Endothelial cell of umbilical vein (primary cell): ENCODE measurements around the gene C10orf143. TPM values are rescaled to one million over a fixed set of nuclear protein-coding genes. Genes with fewer than 3 reads are reported as not detected.

Experiments
- BruUV-seq: library from RNA; stranded (reverse); fragments of 400-500 nt; replicated peaks from 2 replicates; lab custom pipeline; 2021; lab: Mats Ljungman, UMichigan
- CTCF ChIA-PET: fragments of 300-600, 350-600 bp; sonication (Branson Sonifier 250); formaldehyde crosslinking; loops from one replicate; lab custom pipeline; 2021; ENCODE audit warnings: antibody characterized with exemption, inconsistent platforms; lab: Charles Lee
- POLR2A ChIA-PET: fragments of 300-600, 350-600 bp; sonication (Branson Sonifier 250); formaldehyde crosslinking; loops from one replicate; lab custom pipeline; 2021; ENCODE audit warnings: antibody characterized with exemption, inconsistent platforms; lab: Charles Lee
- DNase-seq: peaks from one replicate; pipeline ENCODE4 v3.0.0-alpha.2; 2011; ENCODE audit warnings: low read depth, low spot score
- FAIRE-seq: peaks from 2 replicates; lab custom pipeline; 2011; peaks lifted over from hg19 to GRCh38; lab: Jason Lieb, UNC
- H2AFZ ChIP-seq: 2 replicates; pipeline ENCODE4 v1.6.0; 2012; ENCODE audit warnings: low read depth, low read length, control low read depth, inconsistent platforms
- H3K27ac ChIP-seq: 2 replicates; pipeline ENCODE4 v1.5.1; 2011; ENCODE audit warnings: low read depth, mild to moderate bottlenecking, control low read depth, low read length, moderate library complexity; ENCODE audit not compliant: insufficient read depth
- H3K27me3 ChIP-seq, 2 experiments: 2 replicates each; pipeline versions ENCODE4 v1.6.0 to v1.6.1; 2011; ENCODE audit warnings: low read length in 2 of 2, mixed read lengths in 1 of 2; ENCODE audit not compliant: control insufficient read depth in 2 of 2, insufficient read depth in 2 of 2
- H3K36me3 ChIP-seq, 2 experiments: 2 replicates in 1 of 2; 3 replicates in 1 of 2; pipeline ENCODE4 v1.5.1; 2011; ENCODE audit warnings: low read length in 2 of 2, mild to moderate bottlenecking in 1 of 2, moderate library complexity in 1 of 2; ENCODE audit not compliant: control insufficient read depth in 2 of 2, insufficient read depth in 2 of 2; ENCODE audit errors: extremely low read depth in 1 of 2
- H3K4me1 ChIP-seq: 3 replicates; pipeline ENCODE4 v1.5.1; 2011; ENCODE audit warnings: mild to moderate bottlenecking, low read length; ENCODE audit not compliant: control insufficient read depth, insufficient read depth; ENCODE audit errors: extremely low read depth
- H3K4me2 ChIP-seq: 2 replicates; pipeline ENCODE4 v1.6.1; 2011; ENCODE audit warnings: low read length, control low read depth, mixed read lengths; ENCODE audit not compliant: insufficient read depth
- H3K4me3 ChIP-seq, 3 experiments: fragments of 200-600 bp in 1 of 3; sonication (generic), shearing (Covaris generic) in 1 of 3; replicated peaks in 1 of 3; 2 replicates each; pipeline ENCODE4 v1.5.1; 2011 to 2016; ENCODE audit warnings: control low read depth in 3 of 3, low read length in 3 of 3, mild to moderate bottlenecking in 2 of 3, inconsistent platforms in 1 of 3, low read depth in 1 of 3, moderate library complexity in 1 of 3; ENCODE audit not compliant: insufficient read depth in 1 of 3
- H3K79me2 ChIP-seq: 2 replicates; pipeline ENCODE4 v1.6.0; 2012; ENCODE audit warnings: low read length, inconsistent platforms; ENCODE audit not compliant: control insufficient read depth, insufficient read depth
- H3K9ac ChIP-seq: replicated peaks from 2 replicates; pipeline ENCODE3; 2011; ENCODE audit warnings: low read length, control low read depth; ENCODE audit not compliant: insufficient read depth; ENCODE audit errors: extremely low read depth
- H3K9me1 ChIP-seq: replicated peaks from 3 replicates; pipeline ENCODE4 v1.6.0; 2011; ENCODE audit warnings: mild to moderate bottlenecking, low read length; ENCODE audit not compliant: control insufficient read depth, insufficient read depth; ENCODE audit errors: extremely low read depth
- H3K9me3 ChIP-seq: replicated peaks from 2 replicates; pipeline ENCODE4 v1.5.1; 2012; ENCODE audit warnings: low read length, inconsistent platforms; ENCODE audit not compliant: control insufficient read depth, insufficient read depth
- H4K20me1 ChIP-seq: replicated peaks from 2 replicates; pipeline ENCODE3; 2011; ENCODE audit warnings: mild to moderate bottlenecking, low read length; ENCODE audit not compliant: control insufficient read depth, insufficient read depth; ENCODE audit errors: extremely low read depth
- CTCF ChIP-seq, 2 donors: IDR thresholded peaks; 1 replicate in 1 of 2; 2 replicates in 1 of 2; pipeline ENCODE4 v1.5.1; 2011; ENCODE audit warnings: low read length in 2 of 2, mild to moderate bottlenecking in 2 of 2, moderate library complexity in 2 of 2, control low read depth in 1 of 2, inconsistent platforms in 1 of 2, low read depth in 1 of 2; ENCODE audit not compliant: insufficient read depth in 1 of 2; ENCODE audit errors: extremely low read depth in 1 of 2
- EZH2 ChIP-seq: IDR thresholded peaks from 2 replicates; pipeline ENCODE4 v1.6.1; 2012; ENCODE audit warnings: borderline replicate concordance, low read depth, mild to moderate bottlenecking, moderate library complexity, low read length, inconsistent platforms; ENCODE audit not compliant: severe bottlenecking
- FOS ChIP-seq: IDR thresholded peaks from 2 replicates; pipeline ENCODE4 v1.6.1; 2011; ENCODE audit warnings: mild to moderate bottlenecking, low read length, moderate library complexity, borderline replicate concordance; ENCODE audit not compliant: insufficient read depth
- GATA2 ChIP-seq: IDR thresholded peaks from 2 replicates; pipeline ENCODE4 v1.7.0; 2011; ENCODE audit warnings: low read depth, mild to moderate bottlenecking, moderate library complexity, mixed read lengths, low read length; ENCODE audit not compliant: insufficient read length, insufficient read depth
- JUN ChIP-seq: IDR thresholded peaks from 2 replicates; pipeline ENCODE4 v1.6.1; 2011; ENCODE audit warnings: borderline replicate concordance, low read depth; ENCODE audit not compliant: insufficient read length, insufficient read depth
- MAX ChIP-seq: IDR thresholded peaks from 2 replicates; pipeline ENCODE4 v1.6.1; 2011; ENCODE audit not compliant: insufficient read depth, insufficient read length
- MYC ChIP-seq: IDR thresholded peaks from one replicate; pipeline ENCODE4 v1.6.1; 2011; ENCODE audit warnings: mild to moderate bottlenecking, low read depth, low read length
- POLR2A ChIP-seq: IDR thresholded peaks from 2 replicates; pipeline ENCODE4 v1.6.1; 2012; ENCODE audit warnings: low read depth, mild to moderate bottlenecking, control low read depth, low read length
- POLR2AphosphoS5 ChIP-seq: IDR thresholded peaks from 2 replicates; pipeline ENCODE4 v1.6.1; 2012; ENCODE audit warnings: low read depth, mild to moderate bottlenecking, control low read depth, low read length, moderate library complexity; ENCODE audit not compliant: insufficient read depth
- dilution Hi-C: fragments of 300-500 bp; cut with MboI; formaldehyde crosslinking; loops from one replicate; pipeline ENCODE4 v1.15.0; 2019; ENCODE audit warnings: low sequenced_read_pairs; ENCODE audit not compliant: extremely low pct_ligation_motif_present
- intact Hi-C: fragments of 100-400 bp; cut with micrococcal nuclease; formaldehyde crosslinking; loops from one replicate; pipeline ENCODE4 v1.10.0; 2022
- polyA plus RNA-seq, 4 experiments: library from polyadenylated mRNA; depleted of rRNA in 3 of 4; stranded (reverse) in 3 of 4; unstranded in 1 of 4; fragments of >200 nt; gene quantifications; 2 replicates each; pipeline versions ENCODE4 v1.2.1 to v1.2.3, GENCODE V29; 2011 to 2012; ENCODE audit warnings: missing spikeins in 1 of 4
- total RNA-seq: library from RNA; stranded (reverse); gene quantifications from 2 replicates; pipeline ENCODE4 v1.2.3, GENCODE V29; 2021

The C10orf143 gene
- total and polyA plus RNA-seq, 2 donors (not counting 3 experiments of a cell fraction or from before 2014, with no cell fraction given), result 0.26 to 0.44 TPM

- CTCF ChIA-PET, result no interaction called here
- intact Hi-C loops, result no loop called here
These were observed 43.9 kb downstream of the C10orf143 start for GRCh38 chr10:130066743-130067142.

More at GRCh38 chr10:130066743-130067142, 43.9 kb downstream of the C10orf143 start:
- Histone ChIP-seq H3K4me3 (no peak overlapping the region), H3K9me3 (no peaks in the 10 kb centered on the region), H3K9ac (no peak overlapping the region), H3K27me3 (no peaks in the 10 kb centered on the region), H3K79me2 (no peaks in the 10 kb centered on the region), H3K4me1 (no peaks in the 10 kb centered on the region), H2AFZ (no peak overlapping the region), H3K4me2 (no peak overlapping the region), H3K27ac (no peak overlapping the region), H3K36me3 (no peaks in the 10 kb centered on the region), H4K20me1 (no peaks in the 10 kb centered on the region), H3K9me1 (no peaks in the 10 kb centered on the region)
- no peak for TF ChIP-seq MAX
- no peak for TF ChIP-seq FOS
- no peak for TF ChIP-seq POLR2AphosphoS5
- TF ChIP-seq POLR2A, result no peak
- no peak for TF ChIP-seq GATA2
- no peak for TF ChIP-seq JUN
- no peak for TF ChIP-seq MYC
- TF ChIP-seq CTCF (IDR thresholded peaks at IDR 0.05; ENCODE audit: extremely low read depth in 1 of 2, insufficient read depth in 1 of 2, low read depth in 1 of 2, low read length in 2 of 2), result no peak
- no peak for TF ChIP-seq EZH2
- BruUV-seq, result no TSS peak
- dilution Hi-C loops, result no loop called here
- POLR2A ChIA-PET, result no interaction called here
- DNase-seq (no peak), FAIRE-seq (no peak)
